Measurements from ENCODE around the gene MAPRE2.

GRCh38 chr18:35189510-35189909 is 148.3 kb downstream of the MAPRE2 start:
- TF ChIP-seq CTCF (IDR thresholded peaks at IDR 0.05) (no peak), POLR2A (IDR thresholded peaks at IDR 0.05) (no peak)
